Measurements from ENCODE around the gene PLA2G7. TPM values are rescaled to one million over a fixed set of nuclear protein-coding genes. Genes with fewer than 3 reads are reported as not detected.
A peak's percentile ranks its signal among the peaks of the same experiment; 100 is the strongest.
"Not testable (repeated sequence)": the region's sequence is repeated elsewhere in the genome, so short reads cannot be mapped to it uniquely, and the experiment has no call there.

Gene PLA2G7
- total RNA-seq, 1 donor: 0.36 TPM

- Histone ChIP-seq H3K27ac (ENCODE audit: low read depth, low read length) (no peak overlapping the region), H3K4me1 (ENCODE audit: insufficient read depth, low read length) (no peaks in the 10 kb centered on the region), H3K4me3 (ENCODE audit: insufficient read depth, low read length) (no peak overlapping the region), H3K79me2 (ENCODE audit: insufficient read depth, low read length) (no peaks in the 10 kb centered on the region), H2AFZ (ENCODE audit: low read length) (no peak overlapping the region), H3K27me3 (ENCODE audit: insufficient read depth, low read length) (no peaks in the 10 kb centered on the region), H3K36me3 (ENCODE audit: insufficient read depth, low read length) (no peaks in the 10 kb centered on the region), H3K4me2 (ENCODE audit: insufficient read depth, low read length) (no peak overlapping the region), H4K20me1 (ENCODE audit: insufficient read depth, low read length) (no peaks in the 10 kb centered on the region), H3K9me3 (ENCODE audit: low read depth, low read length) (no peaks in the 10 kb centered on the region)
- no peak for TF ChIP-seq CTCF (IDR thresholded peaks at IDR 0.05; ENCODE audit: extremely low read depth, low read depth, low read length)
- peak; percentile 27 for DNase-seq (ENCODE audit: insufficient read length, low spot score, missing footprints)
Measured at GRCh38 chr6:46777476-46778346, 42.5 kb upstream of the PLA2G7 start.

- no peaks in the 10 kb centered on the region for H3K27me3 ChIP-seq (ENCODE audit: insufficient read depth, low read length)
- no peak for TF ChIP-seq CTCF (IDR thresholded peaks at IDR 0.05; ENCODE audit: extremely low read depth, low read depth, low read length)
- no peak overlapping the region for H3K27ac ChIP-seq (ENCODE audit: low read depth, low read length)
- no peak overlapping the region for H2AFZ ChIP-seq (ENCODE audit: low read length)
- no peak for DNase-seq (ENCODE audit: insufficient read length, low spot score, missing footprints)
- H4K20me1 ChIP-seq (ENCODE audit: insufficient read depth, low read length): no peaks in the 10 kb centered on the region
- H3K9me3 ChIP-seq (ENCODE audit: low read depth, low read length): no peaks in the 10 kb centered on the region
- H3K4me2 ChIP-seq (ENCODE audit: insufficient read depth, low read length): no peak overlapping the region
- H3K79me2 ChIP-seq (ENCODE audit: insufficient read depth, low read length): no peaks in the 10 kb centered on the region
- no peaks in the 10 kb centered on the region for H3K36me3 ChIP-seq (ENCODE audit: insufficient read depth, low read length)
- no peaks in the 10 kb centered on the region for H3K4me1 ChIP-seq (ENCODE audit: insufficient read depth, low read length)
- no peak overlapping the region for H3K4me3 ChIP-seq (ENCODE audit: insufficient read depth, low read length)
Measured at GRCh38 chr6:46776070-46776712, 41.0 kb upstream of the PLA2G7 start.

GRCh38 chr6:46774736-46775135 lies 39.6 kb upstream of the PLA2G7 start:
- not testable (repeated sequence) for H4K20me1 ChIP-seq (ENCODE audit: insufficient read depth, low read length); H3K4me1 ChIP-seq (ENCODE audit: insufficient read depth, low read length); H3K27ac ChIP-seq (ENCODE audit: low read depth, low read length); H3K9me3 ChIP-seq (ENCODE audit: low read depth, low read length); H3K4me3 ChIP-seq (ENCODE audit: insufficient read depth, low read length); H2AFZ ChIP-seq (ENCODE audit: low read length); H3K27me3 ChIP-seq (ENCODE audit: insufficient read depth, low read length); H3K4me2 ChIP-seq (ENCODE audit: insufficient read depth, low read length); DNase-seq (ENCODE audit: insufficient read length, low spot score, missing footprints); H3K36me3 ChIP-seq (ENCODE audit: insufficient read depth, low read length); H3K79me2 ChIP-seq (ENCODE audit: insufficient read depth, low read length)

- Histone ChIP-seq H3K36me3 (ENCODE audit: insufficient read depth, low read length) (no peaks in the 10 kb centered on the region), H3K79me2 (ENCODE audit: insufficient read depth, low read length) (no peaks in the 10 kb centered on the region), H3K4me1 (ENCODE audit: insufficient read depth, low read length) (no peaks in the 10 kb centered on the region), H3K4me3 (ENCODE audit: insufficient read depth, low read length) (no peak overlapping the region), H2AFZ (ENCODE audit: low read length) (no peak overlapping the region), H4K20me1 (ENCODE audit: insufficient read depth, low read length) (no peaks in the 10 kb centered on the region), H3K27ac (ENCODE audit: low read depth, low read length) (no peak overlapping the region), H3K4me2 (ENCODE audit: insufficient read depth, low read length) (no peak overlapping the region), H3K9me3 (ENCODE audit: low read depth, low read length) (no peaks in the 10 kb centered on the region), H3K27me3 (ENCODE audit: insufficient read depth, low read length) (no peaks in the 10 kb centered on the region)
- TF ChIP-seq CTCF (IDR thresholded peaks at IDR 0.05; ENCODE audit: extremely low read depth, low read depth, low read length): no peak
- no peak for DNase-seq (ENCODE audit: insufficient read length, low spot score, missing footprints)
Measured at GRCh38 chr6:46773201-46773855, 38.2 kb upstream of the PLA2G7 start.

Measured in osteoblast (primary cell).